Measurements from ENCODE around the gene NAAA.

DNA sequence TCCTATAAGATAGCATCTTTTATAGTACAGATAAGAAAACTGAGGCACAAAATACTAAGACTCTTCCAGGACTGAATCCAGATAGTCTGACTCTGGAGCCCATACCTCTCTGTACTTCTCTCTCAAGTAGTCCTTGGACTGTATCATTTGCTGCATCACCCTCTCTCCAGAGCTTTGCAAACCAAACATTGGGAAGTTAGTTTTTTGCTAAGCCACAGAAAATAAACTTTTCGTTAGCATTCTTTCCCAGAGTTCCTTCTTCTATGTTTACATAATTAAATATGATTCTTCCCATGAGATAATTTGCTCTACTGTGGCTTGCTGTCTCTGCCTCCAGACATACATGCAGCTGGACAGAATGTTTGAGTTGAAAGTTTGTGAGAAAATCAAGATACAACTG, 60.5 kb downstream of the NAAA start:
- no peak for TF ChIP-seq FOXP2 (optimal IDR thresholded peaks at IDR 0.05; ENCODE audit: control extremely low read depth, extremely low read length, insufficient read depth)
- no peak for TF ChIP-seq POLR2AphosphoS5 (IDR thresholded peaks at IDR 0.05; ENCODE audit: borderline replicate concordance, low read depth, low read length)
- TF ChIP-seq EZH2 (IDR thresholded peaks at IDR 0.05) = no peak
